D721Med (cell line): ENCODE measurements around the gene JMJD1C.

Experiments
- DNase-seq: peaks from one replicate; pipeline ENCODE4 v3.0.0; 2011; ENCODE audit warnings: low spot score; ENCODE audit not compliant: insufficient read length
- FAIRE-seq: peaks from 2 replicates; lab custom pipeline; 2011; peaks lifted over from hg19 to GRCh38; lab: Jason Lieb, UNC
- CTCF ChIP-seq: IDR thresholded peaks from 2 replicates; pipeline ENCODE4 v1.5.1; 2012; ENCODE audit warnings: mild to moderate bottlenecking, control low read depth; ENCODE audit not compliant: insufficient read depth; ENCODE audit errors: missing control alignments

Gene JMJD1C

GRCh38 chr10:63267414-63268148, 198.2 kb downstream of the JMJD1C start:
- DNase-seq, result no peak

GRCh38 chr10:63266391-63267316, 199.1 kb downstream of the JMJD1C start:
- TF ChIP-seq CTCF, result no peak
- DNase-seq (no peak), FAIRE-seq (no peak)

More at GRCh38 chr10:63267414-63268148, 198.2 kb downstream of the JMJD1C start:
- FAIRE-seq, result no peak
- no peak for TF ChIP-seq CTCF

DNA sequence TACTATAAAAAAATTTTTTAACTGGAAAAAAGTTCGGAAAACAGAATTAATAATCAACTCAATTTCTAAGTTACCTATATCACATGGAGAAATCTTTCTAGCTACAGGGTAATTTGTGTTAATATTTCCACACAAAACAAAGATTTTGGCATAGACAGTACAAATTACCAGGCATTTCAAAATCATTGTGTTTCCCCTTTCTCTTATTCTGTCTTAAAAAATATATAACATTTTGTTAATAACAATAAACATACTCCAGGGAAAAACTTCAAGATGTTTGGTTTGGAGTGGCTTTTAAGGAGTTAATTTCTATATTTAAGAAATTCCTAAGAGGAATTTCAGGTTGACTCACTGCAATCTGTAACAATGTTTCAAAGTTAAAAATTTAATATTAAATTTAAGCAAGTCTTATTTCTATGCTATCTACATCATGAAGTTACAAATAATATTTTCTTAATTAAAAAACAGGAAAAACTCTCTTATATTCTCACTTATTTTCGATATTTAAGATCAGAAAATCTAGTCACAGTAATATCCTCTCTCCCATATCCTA, 200.0 kb downstream of the JMJD1C start:
- no peak for FAIRE-seq
- no peak for DNase-seq
- TF ChIP-seq CTCF, result no peak

DNA sequence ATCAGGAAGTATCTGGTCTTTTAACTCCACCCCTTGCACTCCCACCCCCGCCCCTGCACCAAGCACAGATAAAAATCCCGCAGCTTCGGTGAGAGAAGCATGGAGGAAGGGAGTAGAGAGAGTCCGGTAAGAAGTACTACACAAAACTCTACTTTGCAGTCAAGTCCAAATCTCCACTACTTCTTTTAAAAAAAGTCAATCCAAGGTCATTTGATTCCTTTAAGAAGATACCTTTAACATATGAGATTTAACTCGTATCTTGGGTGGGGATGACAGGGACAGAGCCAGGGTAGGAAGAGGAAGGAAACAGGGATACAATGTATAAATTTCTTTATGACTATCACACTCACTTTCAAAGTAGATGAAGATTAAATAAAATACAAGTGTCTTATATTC, 200.6 kb downstream of the JMJD1C start:
- DNase-seq (no peak), FAIRE-seq (no peak)
- no peak for TF ChIP-seq CTCF

- no peak for DNase-seq
- no peak for FAIRE-seq
- no peak for TF ChIP-seq CTCF
These were observed 201.1 kb downstream of the JMJD1C start for GRCh38 chr10:63264617-63265221.

GRCh38 chr10:63262430-63263073, 203.2 kb downstream of the JMJD1C start:
- FAIRE-seq, result peak; percentile 32
- no peak for DNase-seq
- TF ChIP-seq CTCF, result no peak
